IMR-90 (cell line): ENCODE results near the gene FAM163A. TPM values are rescaled to one million over a fixed set of nuclear protein-coding genes. Genes with fewer than 3 reads are reported as not detected.

ENCODE experiments used
- ATAC-seq: fragments of 200-7000 bp; cut with Tn5 transposase; 2 replicates; pipeline ENCODE4 v1.9.1; 2020; ENCODE audit warnings: low read depth, mild to moderate bottlenecking, moderate library complexity
- BruUV-seq: library from RNA; stranded (reverse); fragments of 400-500 nt; replicated peaks from 2 replicates; lab custom pipeline; 2021; lab: Mats Ljungman, UMichigan
- CTCF ChIA-PET: fragments of 300-600 bp; formaldehyde crosslinking; extraction: SDS; loops from one replicate; lab custom pipeline; 2021; ENCODE audit warnings: antibody characterized with exemption; lab: Yijun Ruan, JAX
- POLR2A ChIA-PET: fragments of 300-600 bp; sonication (Branson Sonifier 250); formaldehyde crosslinking; loops from one replicate; lab custom pipeline; 2022; ENCODE audit warnings: antibody characterized with exemption; ENCODE audit not compliant: unreplicated experiment; lab: Charles Lee
- DNase-seq: peaks from one replicate; pipeline ENCODE4 v3.0.0; 2013
- H2AFZ ChIP-seq: replicated peaks from 2 replicates; pipeline ENCODE3; 2013; ENCODE audit warnings: low read length, mild to moderate bottlenecking; ENCODE audit not compliant: poor library complexity
- H2AK5ac ChIP-seq: 2 replicates; pipeline ENCODE4 v1.6.1; 2013; ENCODE audit warnings: low read depth, low read length, inconsistent platforms
- H2AK9ac ChIP-seq: replicated peaks from 2 replicates; pipeline ENCODE3; 2013; ENCODE audit warnings: mild to moderate bottlenecking, low read depth, low read length, moderate library complexity; ENCODE audit not compliant: poor library complexity
- H2BK120ac ChIP-seq: 2 replicates; pipeline ENCODE4 v1.6.1; 2013; ENCODE audit warnings: low read depth, low read length, inconsistent platforms
- H2BK15ac ChIP-seq: 3 replicates; pipeline ENCODE4 v1.6.1; 2013; ENCODE audit warnings: low read depth, low read length, inconsistent platforms
- H2BK20ac ChIP-seq: 2 replicates; pipeline ENCODE4 v1.6.1; 2013; ENCODE audit warnings: low read depth, mild to moderate bottlenecking, inconsistent platforms, low read length, moderate library complexity
- H2BK5ac ChIP-seq: 2 replicates; pipeline ENCODE4 v1.6.1; 2013; ENCODE audit warnings: mild to moderate bottlenecking, low read depth, low read length, inconsistent platforms; ENCODE audit not compliant: poor library complexity, severe bottlenecking
- H3K14ac ChIP-seq: replicated peaks from 2 replicates; pipeline ENCODE4 v1.6.1; 2013; ENCODE audit warnings: low read depth, low read length, inconsistent platforms
- H3K18ac ChIP-seq: 2 replicates; pipeline ENCODE4 v1.6.1; 2013; ENCODE audit warnings: low read depth, low read length, control low read depth
- H3K23ac ChIP-seq: 2 replicates; pipeline ENCODE4 v1.6.1; 2013; ENCODE audit warnings: low read depth, low read length, inconsistent platforms
- H3K27ac ChIP-seq: 2 replicates; pipeline ENCODE4 v1.5.1; 2013; ENCODE audit warnings: mild to moderate bottlenecking, control low read depth, low read length; ENCODE audit not compliant: insufficient read depth
- H3K27me3 ChIP-seq: 2 replicates; pipeline ENCODE4 v1.6.1; 2013; ENCODE audit warnings: low read length; ENCODE audit not compliant: control insufficient read depth, insufficient read depth
- H3K36me3 ChIP-seq: 2 replicates; pipeline ENCODE4 v1.6.1; 2013; ENCODE audit warnings: low read length, mixed read lengths; ENCODE audit not compliant: control insufficient read depth, insufficient read depth
- H3K4ac ChIP-seq: 2 replicates; pipeline ENCODE4 v1.6.1; 2013; ENCODE audit warnings: low read depth, low read length, inconsistent platforms
- H3K4me1 ChIP-seq: 2 replicates; pipeline ENCODE4 v1.6.1; 2013; ENCODE audit warnings: low read length, mixed read lengths; ENCODE audit not compliant: control insufficient read depth, insufficient read depth
- H3K4me2 ChIP-seq: 2 replicates; pipeline ENCODE4 v1.6.1; 2013; ENCODE audit warnings: low read depth, mild to moderate bottlenecking, control low read depth, low read length, moderate library complexity
- H3K4me3 ChIP-seq: 2 replicates; pipeline ENCODE4 v1.5.1; 2013; ENCODE audit warnings: low read depth, mild to moderate bottlenecking, control low read depth, low read length, moderate library complexity; ENCODE audit not compliant: insufficient read depth
- H3K56ac ChIP-seq: 2 replicates; pipeline ENCODE4 v1.6.1; 2013; ENCODE audit warnings: low read length, inconsistent platforms; ENCODE audit not compliant: insufficient read depth; ENCODE audit errors: extremely low read depth
- H3K79me1 ChIP-seq, 2 experiments: 2 replicates each; pipeline ENCODE4 v1.6.1; 2013; ENCODE audit warnings: low read length in 2 of 2, inconsistent platforms in 1 of 2, low read depth in 1 of 2
- H3K9ac ChIP-seq: 2 replicates; pipeline ENCODE4 v1.6.1; 2013; ENCODE audit warnings: low read depth, low read length, control low read depth
- H3K9me1 ChIP-seq: 2 replicates; pipeline ENCODE4 v1.6.1; 2013; ENCODE audit warnings: low read length, inconsistent platforms; ENCODE audit not compliant: insufficient read depth
- H3K9me3 ChIP-seq: 2 replicates; pipeline ENCODE4 v1.6.1; 2013; ENCODE audit warnings: low read length; ENCODE audit not compliant: control insufficient read depth, insufficient read depth
- H4K20me1 ChIP-seq: 2 replicates; pipeline ENCODE4 v1.6.1; 2013; ENCODE audit warnings: low read length, inconsistent platforms; ENCODE audit not compliant: insufficient read depth
- H4K5ac ChIP-seq: 2 replicates; pipeline ENCODE4 v1.6.1; 2013; ENCODE audit warnings: mild to moderate bottlenecking, low read depth, low read length, control low read depth
- H4K8ac ChIP-seq, 2 experiments: 2 replicates each; pipeline ENCODE4 v1.6.1; 2013; ENCODE audit warnings: low read depth in 2 of 2, low read length in 2 of 2, control low read depth in 1 of 2, inconsistent platforms in 1 of 2
- H4K91ac ChIP-seq: 2 replicates; pipeline ENCODE4 v1.6.1; 2013; ENCODE audit warnings: low read depth, low read length, inconsistent platforms; ENCODE audit not compliant: insufficient read depth
- BHLHE40 ChIP-seq: fragments of 150-350 bp; IDR thresholded peaks from 2 replicates; pipeline ENCODE4 v1.6.1; 2016; ENCODE audit warnings: mild to moderate bottlenecking, low read depth, low read length
- CEBPB ChIP-seq: IDR thresholded peaks from 2 replicates; pipeline ENCODE4 v1.6.1; 2012; ENCODE audit warnings: low read depth, low read length, improper control_type of control experiment
- CHD1 ChIP-seq: IDR thresholded peaks from 2 replicates; pipeline ENCODE4 v1.6.1; 2012; ENCODE audit warnings: low read depth, low read length, improper control_type of control experiment
- CTCF ChIP-seq: conservative IDR thresholded peaks from 2 replicates; pipeline ENCODE4 v1.5.1; 2012; ENCODE audit warnings: mild to moderate bottlenecking, low read depth, low read length, improper control_type of control experiment
- ELK1 ChIP-seq: fragments of 150-350 bp; IDR thresholded peaks from 2 replicates; pipeline ENCODE4 v1.6.1; 2016; ENCODE audit warnings: low read depth, mild to moderate bottlenecking, low read length, moderate library complexity, borderline replicate concordance
- FOS ChIP-seq: fragments of 150-350 bp; IDR thresholded peaks from 2 replicates; pipeline ENCODE4 v1.6.1; 2016; ENCODE audit warnings: low read depth, low read length
- MAFK ChIP-seq: IDR thresholded peaks from 2 replicates; pipeline ENCODE4 v1.6.1; 2012; ENCODE audit warnings: low read depth, low read length, improper control_type of control experiment
- MAZ ChIP-seq: IDR thresholded peaks from 2 replicates; pipeline ENCODE4 v1.6.1; 2012; ENCODE audit warnings: low read depth, mild to moderate bottlenecking, low read length, improper control_type of control experiment, moderate library complexity, borderline replicate concordance
- MXI1 ChIP-seq: IDR thresholded peaks from 2 replicates; pipeline ENCODE4 v1.6.1; 2012; ENCODE audit warnings: low read depth, mild to moderate bottlenecking, low read length, moderate library complexity, borderline replicate concordance
- NFE2L2 ChIP-seq: fragments of 150-350 bp; IDR thresholded peaks from 2 replicates; pipeline ENCODE4 v1.6.1; 2016; ENCODE audit warnings: low read depth, mild to moderate bottlenecking, low read length
- POLR2A ChIP-seq: IDR thresholded peaks from 2 replicates; pipeline ENCODE4 v1.6.1; 2012; ENCODE audit warnings: mild to moderate bottlenecking, low read depth, low read length
- RAD21 ChIP-seq: IDR thresholded peaks from 2 replicates; pipeline ENCODE4 v1.6.1; 2012; ENCODE audit warnings: low read length, improper control_type of control experiment
- RCOR1 ChIP-seq: IDR thresholded peaks from 2 replicates; pipeline ENCODE4 v1.6.1; 2012; ENCODE audit warnings: mild to moderate bottlenecking, low read length, improper control_type of control experiment; ENCODE audit not compliant: insufficient replicate concordance
- RFX5 ChIP-seq: IDR thresholded peaks from 2 replicates; pipeline ENCODE4 v1.8.0; 2012; ENCODE audit warnings: low read depth, mild to moderate bottlenecking, low read length, moderate library complexity
- SMC3 ChIP-seq: fragments of 150-350 bp; IDR thresholded peaks from 2 replicates; pipeline ENCODE4 v1.6.1; 2016; ENCODE audit warnings: low read depth, mild to moderate bottlenecking, antibody characterized with exemption, low read length, moderate library complexity
- USF2 ChIP-seq: fragments of 150-350 bp; IDR thresholded peaks from 2 replicates; pipeline ENCODE4 v1.6.1; 2017; ENCODE audit warnings: mild to moderate bottlenecking, antibody characterized with exemption, low read length, low read depth
- WGBS, 2 experiments: methylation state at CpG; one replicate each; pipeline versions ENCODE4 v1.1.5 to v1.1.7; 2013; ENCODE audit warnings: missing lambda C conversion rate in 2 of 2; ENCODE audit not compliant: insufficient read length in 1 of 2; ENCODE audit errors: extremely low coverage in 2 of 2; 5-methylcytosine and 5-hydroxymethylcytosine counted together
- dilution Hi-C: fragments of 300-500 bp; cut with HindIII; formaldehyde crosslinking; loops from one replicate; pipeline ENCODE4 v1.14.3; 2018; ENCODE audit warnings: low sequenced_read_pairs; ENCODE audit not compliant: unreplicated experiment
- in situ Hi-C: fragments of 300-500 bp; cut with MboI; formaldehyde crosslinking; loops from 3 replicates; pipeline ENCODE4 v1.14.3; 2019; ENCODE audit warnings: low sequenced_read_pairs, inconsistent platforms, mixed read lengths
- intact Hi-C: fragments of 100-400 bp; cut with micrococcal nuclease; formaldehyde crosslinking; loops from 2 replicates; pipeline ENCODE4 v1.10.0; 2022
- polyA plus RNA-seq, 3 experiments: library from polyadenylated mRNA; depleted of rRNA; stranded (reverse); fragments of >200 nt; gene quantifications; 2 replicates each; pipeline ENCODE4 v1.2.3, GENCODE V29; 2012; ENCODE audit warnings: low replicate concordance in 1 of 3
- total RNA-seq: library from RNA; depleted of rRNA; stranded (reverse); fragments of >200 nt; gene quantifications from 2 replicates; pipeline ENCODE4 v1.2.3, GENCODE V29; 2012

FAM163A gene
- total and polyA plus RNA-seq, 2 of the 4 experiments (the other 2 are of a cell fraction) = not detected

GRCh38 chr1:179860652-179861051 lies 117.6 kb downstream of the FAM163A start:
- H2AK5ac ChIP-seq = no peak overlapping the region
- no peak overlapping the region for H3K56ac ChIP-seq
- no peak overlapping the region for H2BK20ac ChIP-seq
- no TSS peak for BruUV-seq
- intact Hi-C loops (no loop called here), in situ Hi-C loops (loop anchor here (25.0 kb wide), 1 partner anchor 552 kb away; no protein-coding TSS in a partner anchor), dilution Hi-C loops (no loop called here)
- POLR2A ChIA-PET = no interaction called here
- no peak overlapping the region for H3K18ac ChIP-seq
- 100% methylated on average over 2 of the region's 3 CpGs; no CpG with 5 or more reads in 1 of the 2 experiments for WGBS, 2 experiments
- no peak overlapping the region for H2BK15ac ChIP-seq
- H3K27me3 ChIP-seq = no peaks in the 10 kb centered on the region
- H3K9me3 ChIP-seq = no peaks in the 10 kb centered on the region
- H4K8ac ChIP-seq = no peak overlapping the region
- ATAC-seq = no peak
- H3K23ac ChIP-seq = no peak overlapping the region
- H3K4me3 ChIP-seq = no peak overlapping the region
- no peak overlapping the region for H4K91ac ChIP-seq
- no peaks in the 10 kb centered on the region for H3K4me1 ChIP-seq
- no peak overlapping the region for H2AFZ ChIP-seq
- peaks cover 30 to 41% of the 10 kb centered on the region in 2 experiments for H3K79me1 ChIP-seq
- H2BK5ac ChIP-seq = no peak overlapping the region
- no peak overlapping the region for H4K5ac ChIP-seq
- H2BK120ac ChIP-seq = no peak overlapping the region
- no peak overlapping the region for H3K14ac ChIP-seq
- no peak overlapping the region for H3K27ac ChIP-seq
- H3K4ac ChIP-seq = no peak overlapping the region
- no peak overlapping the region for H3K4me2 ChIP-seq
- no peak for DNase-seq
- no peak overlapping the region for H2AK9ac ChIP-seq
- H4K20me1 ChIP-seq = peaks cover 10% of the 10 kb centered on the region
- peaks cover 37% of the 10 kb centered on the region for H3K36me3 ChIP-seq
- TF ChIP-seq RCOR1 (no peak), CHD1 (no peak), CEBPB (no peak), RAD21 (no peak), SMC3 (no peak), MXI1 (no peak), RFX5 (no peak), NFE2L2 (no peak), MAFK (no peak), MAZ (no peak), USF2 (no peak), CTCF (no peak), BHLHE40 (no peak), FOS (no peak), POLR2A (no peak), ELK1 (no peak)
- peaks cover 4% of the 10 kb centered on the region; the same call in 1 of the 2 replicates for H3K9me1 ChIP-seq
- no peak overlapping the region for H3K9ac ChIP-seq
- CTCF ChIA-PET = no interaction called here
